ENCODE data around the gene PACSIN1.

GRCh38 chr6:34435916-34436315 lies 30.0 kb upstream of the PACSIN1 start:
- TF ChIP-seq TARDBP (IDR thresholded peaks at IDR 0.05) (no peak), ELF4 (IDR thresholded peaks at IDR 0.05) (no peak), CTBP1 (IDR thresholded peaks at IDR 0.05; ENCODE audit: borderline replicate concordance) (no peak), BHLHE40 (IDR thresholded peaks at IDR 0.05; ENCODE audit: borderline replicate concordance) (no peak), SP1 (IDR thresholded peaks at IDR 0.05) (no peak), SUZ12 (IDR thresholded peaks at IDR 0.05) (no peak), FOXA1 (IDR thresholded peaks at IDR 0.05) (no peak)
